Liver (tissue), 9 donors: ENCODE results near the gene ACER2. TPM values are rescaled to one million over a fixed set of nuclear protein-coding genes. Genes with fewer than 3 reads are reported as not detected.

Source experiments
- DNase-seq: peaks from one replicate; pipeline ENCODE4 v3.0.0-alpha.2; 2017; ENCODE audit warnings: low spot score
- H3K27ac ChIP-seq, 2 donors: one replicate each; pipeline ENCODE4 v1.7.0; 2013; ENCODE audit warnings: inconsistent platforms in 2 of 2, low read length in 2 of 2, control low read depth in 1 of 2, low read depth in 1 of 2, mild to moderate bottlenecking in 1 of 2
- H3K27me3 ChIP-seq, 4 donors: one replicate each; pipeline versions ENCODE4 v1.6.1 to v1.7.0; 2013; ENCODE audit warnings: low read length in 3 of 4, inconsistent platforms in 1 of 4, mild to moderate bottlenecking in 1 of 4, moderate library complexity in 1 of 4; ENCODE audit not compliant: control insufficient read depth in 4 of 4, insufficient read depth in 4 of 4
- H3K36me3 ChIP-seq, 4 donors: one replicate each; pipeline versions ENCODE4 v1.6.1 to v1.7.0; 2013; ENCODE audit warnings: low read length in 3 of 4, mild to moderate bottlenecking in 3 of 4, low read depth in 1 of 4, moderate library complexity in 1 of 4; ENCODE audit not compliant: control insufficient read depth in 4 of 4, insufficient read depth in 3 of 4
- H3K4me1 ChIP-seq, 4 donors: one replicate each; pipeline versions ENCODE4 v1.6.1 to v1.7.0; 2013; ENCODE audit warnings: low read length in 3 of 4, mild to moderate bottlenecking in 3 of 4, moderate library complexity in 1 of 4; ENCODE audit not compliant: control insufficient read depth in 4 of 4, insufficient read depth in 4 of 4
- H3K4me3 ChIP-seq, 3 donors: one replicate each; pipeline versions ENCODE4 v1.6.1 to v1.7.0; 2013; ENCODE audit warnings: low read length in 3 of 3, control low read depth in 1 of 3, low read depth in 1 of 3, mild to moderate bottlenecking in 1 of 3
- H3K9ac ChIP-seq, 2 donors: one replicate each; pipeline ENCODE4 v1.7.0; 2013; ENCODE audit warnings: low read length in 2 of 2, mild to moderate bottlenecking in 2 of 2, moderate library complexity in 2 of 2, control low read depth in 1 of 2, low read depth in 1 of 2
- H3K9me3 ChIP-seq, 4 donors: one replicate each; pipeline versions ENCODE4 v1.6.1 to v1.7.0; 2013; ENCODE audit warnings: low read length in 3 of 4; ENCODE audit not compliant: control insufficient read depth in 4 of 4
- EGR1 ChIP-seq, 2 donors: IDR thresholded peaks; 2 replicates each; pipeline ENCODE4 v1.6.1; 2016 to 2018; ENCODE audit warnings: antibody characterized with exemption in 2 of 2, low read depth in 2 of 2
- FOXA1 ChIP-seq: IDR thresholded peaks from 2 replicates; pipeline ENCODE4 v1.6.1; 2016; ENCODE audit warnings: antibody characterized with exemption
- FOXA2 ChIP-seq: IDR thresholded peaks from 2 replicates; pipeline ENCODE4 v1.6.1; 2016; ENCODE audit warnings: antibody characterized with exemption
- GABPA ChIP-seq, 2 donors: IDR thresholded peaks in 1 of 2; conservative IDR thresholded peaks in 1 of 2; 2 replicates each; pipeline ENCODE4 v1.6.1; 2016; ENCODE audit warnings: antibody characterized with exemption in 2 of 2, mild to moderate bottlenecking in 1 of 2, moderate library complexity in 1 of 2
- HNF4A ChIP-seq, 2 donors: conservative IDR thresholded peaks; 2 replicates each; pipeline ENCODE4 v1.6.1; 2016; ENCODE audit warnings: antibody characterized with exemption in 2 of 2, mild to moderate bottlenecking in 2 of 2
- HNF4G ChIP-seq: IDR thresholded peaks from 2 replicates; pipeline ENCODE4 v1.6.1; 2016; ENCODE audit warnings: antibody characterized with exemption
- JUND ChIP-seq, 2 donors: IDR thresholded peaks; 2 replicates each; pipeline ENCODE4 v1.6.1; 2016; ENCODE audit warnings: antibody characterized with exemption in 2 of 2
- NR2F2 ChIP-seq: IDR thresholded peaks from 2 replicates; pipeline ENCODE4 v1.6.1; 2016; ENCODE audit warnings: antibody characterized with exemption
- RAD21 ChIP-seq, 2 donors: IDR thresholded peaks; 2 replicates each; pipeline ENCODE4 v1.6.1; 2016; ENCODE audit warnings: antibody characterized with exemption in 2 of 2, mild to moderate bottlenecking in 2 of 2
- RXRA ChIP-seq, 2 donors: IDR thresholded peaks; 2 replicates each; pipeline ENCODE4 v1.6.1; 2017 to 2018; ENCODE audit warnings: antibody characterized with exemption in 2 of 2, mild to moderate bottlenecking in 1 of 2
- SP1 ChIP-seq: IDR thresholded peaks from 2 replicates; pipeline ENCODE4 v1.6.1; 2018; ENCODE audit warnings: antibody characterized with exemption, mild to moderate bottlenecking
- TAF1 ChIP-seq: conservative IDR thresholded peaks from 2 replicates; pipeline ENCODE4 v1.6.1; 2016; ENCODE audit warnings: antibody characterized with exemption, mild to moderate bottlenecking
- YY1 ChIP-seq: IDR thresholded peaks from 2 replicates; pipeline ENCODE4 v1.6.1; 2016; ENCODE audit warnings: antibody characterized with exemption, mild to moderate bottlenecking
- WGBS: extraction: QIAGEN DNeasy Blood & Tissue Kit; methylation state at CpG from one replicate; pipeline ENCODE4 v1.1.7; 2013; 5-methylcytosine and 5-hydroxymethylcytosine counted together
- polyA plus RNA-seq, 2 donors: library from polyadenylated mRNA; stranded (reverse) in 1 of 2; unstranded in 1 of 2; fragments of 200-250 nt in 1 of 2; fragments of >200 nt in 1 of 2; fragmentation: Nextera tagmentation in 1 of 2; extraction: Ambion mirVana in 1 of 2; gene quantifications; one replicate each; pipeline versions ENCODE4 v1.2.1 to v1.2.3, GENCODE V29; 2013 to 2015
- total RNA-seq, 2 donors: library from RNA; depleted of rRNA; stranded (reverse); fragments of >200 nt; gene quantifications; one replicate each; pipeline ENCODE4 v1.2.3, GENCODE V29; 2014
- TF ChIP-seq, protein P1 (sequence below): fragments of 150-350 bp; IDR thresholded peaks from 2 replicates; pipeline ENCODE4 v1.5.1; 2017; ENCODE audit warnings: improper control_type of control experiment, low read depth, low read length; ENCODE audit not compliant: missing input control
- TF ChIP-seq, protein P2 (sequence below): IDR thresholded peaks from 2 replicates; pipeline ENCODE4 v1.6.1; 2016; ENCODE audit warnings: antibody characterized with exemption
- TF ChIP-seq, protein P3 (sequence below): IDR thresholded peaks from 2 replicates; pipeline ENCODE4 v1.6.1; 2016; ENCODE audit warnings: antibody characterized with exemption, mild to moderate bottlenecking
- TF ChIP-seq, protein P4 (sequence below): IDR thresholded peaks from 2 replicates; pipeline ENCODE4 v1.6.1; 2016; ENCODE audit warnings: antibody characterized with exemption
- TF ChIP-seq, protein P5 (sequence below): IDR thresholded peaks from 2 replicates; pipeline ENCODE4 v1.6.1; 2016; ENCODE audit warnings: antibody characterized with exemption
- donor health status: healthy.
- donor health status: healthy.
- donor health status: healthy.
- donor health status: healthy.
- donor health status: healthy.

The ACER2 gene
- total and polyA plus RNA-seq, 4 donors: 0.47 to 4.0 (median 1.9) TPM

DNA sequence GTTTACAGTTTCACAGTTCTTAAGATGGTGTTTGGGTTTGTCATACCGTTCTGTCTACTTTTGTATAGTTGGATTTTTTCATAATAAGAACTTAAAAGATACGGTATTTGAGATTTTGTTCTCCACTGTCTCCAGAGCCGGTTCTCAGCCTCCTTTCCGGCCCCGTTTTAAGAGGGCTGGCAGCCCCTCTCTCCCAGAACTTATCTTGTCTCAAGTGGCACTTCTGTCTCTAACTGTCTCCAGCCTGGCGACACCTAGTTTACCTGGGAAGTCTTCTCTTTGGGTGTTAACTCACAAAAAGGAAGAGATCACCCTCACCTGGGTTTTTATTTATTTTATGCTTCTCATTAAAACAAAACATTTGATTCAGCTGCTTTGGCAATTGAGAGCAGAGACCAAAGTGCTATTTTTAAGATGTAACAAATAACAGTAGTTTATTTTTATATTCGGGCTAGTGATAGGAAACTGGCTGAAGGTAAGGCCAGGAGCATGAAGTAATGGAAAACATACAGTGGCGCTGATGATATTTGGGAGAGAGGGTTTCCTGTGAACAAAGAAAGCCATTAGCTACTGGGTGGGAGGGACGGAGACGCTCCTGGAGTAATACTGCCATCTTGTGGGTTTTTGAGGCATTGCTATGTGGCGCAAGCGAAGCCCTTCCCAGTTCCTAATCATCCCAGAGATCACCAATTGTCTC, 48.3 kb downstream of the ACER2 start:
- peak; percentile 69 for DNase-seq
- Histone ChIP-seq H3K36me3 (peaks cover 0 to 2% (median 0%) of the 10 kb centered on the region in 4 donors), H3K4me3 (no peak overlapping the region), H3K9ac (peak overlapping the region in 1 of 2 donors; percentile 66), H3K9me3 (no peaks in the 10 kb centered on the region), H3K27ac (no peak overlapping the region), H3K4me1 (peaks cover 0 to 7% (median 1%) of the 10 kb centered on the region in 4 donors), H3K27me3 (no peaks in the 10 kb centered on the region)
- WGBS: 30% methylated on average over 12 of the region's 12 CpGs
- peak; percentile 98 to 99 for TF ChIP-seq RAD21 (IDR thresholded peaks at IDR 0.05)
- no peak for TF ChIP-seq RXRA (IDR thresholded peaks at IDR 0.05)
- TF ChIP-seq, protein P1, sequence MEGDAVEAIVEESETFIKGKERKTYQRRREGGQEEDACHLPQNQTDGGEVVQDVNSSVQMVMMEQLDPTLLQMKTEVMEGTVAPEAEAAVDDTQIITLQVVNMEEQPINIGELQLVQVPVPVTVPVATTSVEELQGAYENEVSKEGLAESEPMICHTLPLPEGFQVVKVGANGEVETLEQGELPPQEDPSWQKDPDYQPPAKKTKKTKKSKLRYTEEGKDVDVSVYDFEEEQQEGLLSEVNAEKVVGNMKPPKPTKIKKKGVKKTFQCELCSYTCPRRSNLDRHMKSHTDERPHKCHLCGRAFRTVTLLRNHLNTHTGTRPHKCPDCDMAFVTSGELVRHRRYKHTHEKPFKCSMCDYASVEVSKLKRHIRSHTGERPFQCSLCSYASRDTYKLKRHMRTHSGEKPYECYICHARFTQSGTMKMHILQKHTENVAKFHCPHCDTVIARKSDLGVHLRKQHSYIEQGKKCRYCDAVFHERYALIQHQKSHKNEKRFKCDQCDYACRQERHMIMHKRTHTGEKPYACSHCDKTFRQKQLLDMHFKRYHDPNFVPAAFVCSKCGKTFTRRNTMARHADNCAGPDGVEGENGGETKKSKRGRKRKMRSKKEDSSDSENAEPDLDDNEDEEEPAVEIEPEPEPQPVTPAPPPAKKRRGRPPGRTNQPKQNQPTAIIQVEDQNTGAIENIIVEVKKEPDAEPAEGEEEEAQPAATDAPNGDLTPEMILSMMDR: peak; percentile 99
- TF ChIP-seq, protein P2, sequence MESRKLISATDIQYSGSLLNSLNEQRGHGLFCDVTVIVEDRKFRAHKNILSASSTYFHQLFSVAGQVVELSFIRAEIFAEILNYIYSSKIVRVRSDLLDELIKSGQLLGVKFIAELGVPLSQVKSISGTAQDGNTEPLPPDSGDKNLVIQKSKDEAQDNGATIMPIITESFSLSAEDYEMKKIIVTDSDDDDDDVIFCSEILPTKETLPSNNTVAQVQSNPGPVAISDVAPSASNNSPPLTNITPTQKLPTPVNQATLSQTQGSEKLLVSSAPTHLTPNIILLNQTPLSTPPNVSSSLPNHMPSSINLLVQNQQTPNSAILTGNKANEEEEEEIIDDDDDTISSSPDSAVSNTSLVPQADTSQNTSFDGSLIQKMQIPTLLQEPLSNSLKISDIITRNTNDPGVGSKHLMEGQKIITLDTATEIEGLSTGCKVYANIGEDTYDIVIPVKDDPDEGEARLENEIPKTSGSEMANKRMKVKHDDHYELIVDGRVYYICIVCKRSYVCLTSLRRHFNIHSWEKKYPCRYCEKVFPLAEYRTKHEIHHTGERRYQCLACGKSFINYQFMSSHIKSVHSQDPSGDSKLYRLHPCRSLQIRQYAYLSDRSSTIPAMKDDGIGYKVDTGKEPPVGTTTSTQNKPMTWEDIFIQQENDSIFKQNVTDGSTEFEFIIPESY: peak; percentile 18
- TF ChIP-seq, protein P3, sequence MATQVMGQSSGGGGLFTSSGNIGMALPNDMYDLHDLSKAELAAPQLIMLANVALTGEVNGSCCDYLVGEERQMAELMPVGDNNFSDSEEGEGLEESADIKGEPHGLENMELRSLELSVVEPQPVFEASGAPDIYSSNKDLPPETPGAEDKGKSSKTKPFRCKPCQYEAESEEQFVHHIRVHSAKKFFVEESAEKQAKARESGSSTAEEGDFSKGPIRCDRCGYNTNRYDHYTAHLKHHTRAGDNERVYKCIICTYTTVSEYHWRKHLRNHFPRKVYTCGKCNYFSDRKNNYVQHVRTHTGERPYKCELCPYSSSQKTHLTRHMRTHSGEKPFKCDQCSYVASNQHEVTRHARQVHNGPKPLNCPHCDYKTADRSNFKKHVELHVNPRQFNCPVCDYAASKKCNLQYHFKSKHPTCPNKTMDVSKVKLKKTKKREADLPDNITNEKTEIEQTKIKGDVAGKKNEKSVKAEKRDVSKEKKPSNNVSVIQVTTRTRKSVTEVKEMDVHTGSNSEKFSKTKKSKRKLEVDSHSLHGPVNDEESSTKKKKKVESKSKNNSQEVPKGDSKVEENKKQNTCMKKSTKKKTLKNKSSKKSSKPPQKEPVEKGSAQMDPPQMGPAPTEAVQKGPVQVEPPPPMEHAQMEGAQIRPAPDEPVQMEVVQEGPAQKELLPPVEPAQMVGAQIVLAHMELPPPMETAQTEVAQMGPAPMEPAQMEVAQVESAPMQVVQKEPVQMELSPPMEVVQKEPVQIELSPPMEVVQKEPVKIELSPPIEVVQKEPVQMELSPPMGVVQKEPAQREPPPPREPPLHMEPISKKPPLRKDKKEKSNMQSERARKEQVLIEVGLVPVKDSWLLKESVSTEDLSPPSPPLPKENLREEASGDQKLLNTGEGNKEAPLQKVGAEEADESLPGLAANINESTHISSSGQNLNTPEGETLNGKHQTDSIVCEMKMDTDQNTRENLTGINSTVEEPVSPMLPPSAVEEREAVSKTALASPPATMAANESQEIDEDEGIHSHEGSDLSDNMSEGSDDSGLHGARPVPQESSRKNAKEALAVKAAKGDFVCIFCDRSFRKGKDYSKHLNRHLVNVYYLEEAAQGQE: no peak
- TF ChIP-seq HNF4G: no peak
- peak; percentile 39 for TF ChIP-seq YY1
- no peak for TF ChIP-seq TAF1
- TF ChIP-seq SP1: no peak
- TF ChIP-seq NR2F2: no peak
- no peak for TF ChIP-seq FOXA2
- TF ChIP-seq, protein P4, sequence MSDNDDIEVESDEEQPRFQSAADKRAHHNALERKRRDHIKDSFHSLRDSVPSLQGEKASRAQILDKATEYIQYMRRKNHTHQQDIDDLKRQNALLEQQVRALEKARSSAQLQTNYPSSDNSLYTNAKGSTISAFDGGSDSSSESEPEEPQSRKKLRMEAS: no peak
- TF ChIP-seq, protein P5, sequence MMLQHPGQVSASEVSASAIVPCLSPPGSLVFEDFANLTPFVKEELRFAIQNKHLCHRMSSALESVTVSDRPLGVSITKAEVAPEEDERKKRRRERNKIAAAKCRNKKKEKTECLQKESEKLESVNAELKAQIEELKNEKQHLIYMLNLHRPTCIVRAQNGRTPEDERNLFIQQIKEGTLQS: peak; percentile 20
- peak in 1 of 2 donors; percentile 44 for TF ChIP-seq GABPA (IDR thresholded peaks at IDR 0.05 in 1 of 2, conservative IDR thresholded peaks at IDR 0.05 in 1 of 2)
- no peak for TF ChIP-seq FOXA1
- peak in 1 of 2 donors; percentile 6 for TF ChIP-seq HNF4A (conservative IDR thresholded peaks at IDR 0.05)
- TF ChIP-seq EGR1 (IDR thresholded peaks at IDR 0.05; ENCODE audit: low read depth in 2 of 2): no peak
- no peak for TF ChIP-seq JUND (IDR thresholded peaks at IDR 0.05)
